NOMO-1 treated with dmso at 0.1 percent for 144 hours (cell line): Measurements from ENCODE around the gene NIT2.
"Not testable (repeated sequence)": the region's sequence is repeated elsewhere in the genome, so short reads cannot be mapped to it uniquely, and the experiment has no call there.

Source experiments
- DNase-seq: peaks from one replicate; lab custom pipeline; 2025; ENCODE audit not compliant: unreplicated experiment; lab: John Stamatoyannopoulos, UW

Gene NIT2, protein sequence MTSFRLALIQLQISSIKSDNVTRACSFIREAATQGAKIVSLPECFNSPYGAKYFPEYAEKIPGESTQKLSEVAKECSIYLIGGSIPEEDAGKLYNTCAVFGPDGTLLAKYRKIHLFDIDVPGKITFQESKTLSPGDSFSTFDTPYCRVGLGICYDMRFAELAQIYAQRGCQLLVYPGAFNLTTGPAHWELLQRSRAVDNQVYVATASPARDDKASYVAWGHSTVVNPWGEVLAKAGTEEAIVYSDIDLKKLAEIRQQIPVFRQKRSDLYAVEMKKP

DNA sequence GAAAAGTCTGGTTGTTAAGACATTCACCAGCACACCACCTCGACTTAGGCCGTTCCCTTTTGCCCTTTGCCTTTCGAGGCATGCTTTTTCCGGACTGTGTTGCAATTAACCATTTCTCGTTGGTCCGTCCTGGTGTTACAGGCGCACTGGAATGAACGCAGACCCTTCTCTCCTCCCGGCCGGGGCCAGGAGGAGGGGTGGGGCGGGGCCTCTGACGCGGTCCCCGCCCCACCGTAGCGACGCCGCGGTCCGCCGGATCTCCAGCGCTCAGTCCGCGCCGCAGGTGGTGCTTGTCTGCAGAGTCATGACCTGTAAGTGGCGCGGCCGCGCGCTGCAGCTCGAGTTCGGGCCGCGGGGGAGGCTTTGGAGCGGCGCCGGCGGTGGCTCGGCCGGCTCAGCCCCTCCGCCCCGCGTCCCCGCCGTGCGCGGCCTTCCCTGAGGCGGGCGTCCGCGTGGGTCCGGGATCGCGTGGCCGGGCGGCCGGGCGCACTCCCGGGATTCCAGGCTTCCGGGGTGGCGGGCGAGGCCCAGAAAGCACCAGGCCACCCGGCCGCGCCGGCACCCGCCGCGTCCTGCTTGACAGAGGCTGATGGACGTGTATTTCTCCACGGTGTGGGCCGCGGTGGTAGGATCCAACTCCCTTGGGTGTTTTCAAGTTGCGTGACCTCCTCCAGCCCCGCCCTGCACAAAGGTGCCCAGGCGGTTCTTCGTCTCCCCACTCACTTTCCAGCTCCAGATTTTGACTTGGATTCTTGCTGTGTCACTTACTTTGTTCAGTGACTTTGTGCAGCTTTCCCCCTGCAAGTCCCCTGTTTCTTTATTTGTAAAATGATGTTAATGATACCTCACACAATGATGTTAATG, at the start of gene NIT2:
Gene NIT2, plus strand, starts transcription at position 270 of the 864 bp plus-strand sequence. Its CDS starts 35 bp downstream, at position 305.
- DNase-seq, result peak; percentile 83

DNA sequence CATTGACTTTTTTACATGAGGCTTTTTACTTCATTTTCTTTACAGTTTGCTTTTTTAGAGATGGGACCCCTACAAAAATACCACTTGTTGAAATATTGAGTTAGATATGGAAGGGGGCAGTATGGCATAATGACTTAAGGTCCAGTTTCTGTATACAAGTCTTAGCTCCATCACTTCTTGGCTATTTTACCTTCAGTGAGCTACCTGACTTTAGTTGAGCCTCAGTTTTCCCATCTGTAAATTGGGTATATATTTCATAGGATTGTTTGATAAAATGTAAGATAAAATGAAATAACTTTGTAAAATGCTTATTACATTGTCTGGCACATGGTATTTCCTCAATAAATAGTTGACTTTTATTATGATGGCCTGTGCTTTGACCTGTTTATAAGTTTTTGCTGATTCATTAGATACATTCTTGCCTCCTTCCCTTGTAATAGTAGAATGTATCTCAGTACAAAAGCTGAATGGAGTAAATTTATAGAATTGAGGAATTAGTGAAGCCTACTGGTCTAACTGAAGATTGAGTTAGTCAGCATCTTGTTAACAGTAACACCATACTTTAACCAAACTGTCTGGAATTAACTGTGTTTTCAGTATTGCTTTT, 46.2 kb upstream of the NIT2 start:
- DNase-seq, result no peak

DNA sequence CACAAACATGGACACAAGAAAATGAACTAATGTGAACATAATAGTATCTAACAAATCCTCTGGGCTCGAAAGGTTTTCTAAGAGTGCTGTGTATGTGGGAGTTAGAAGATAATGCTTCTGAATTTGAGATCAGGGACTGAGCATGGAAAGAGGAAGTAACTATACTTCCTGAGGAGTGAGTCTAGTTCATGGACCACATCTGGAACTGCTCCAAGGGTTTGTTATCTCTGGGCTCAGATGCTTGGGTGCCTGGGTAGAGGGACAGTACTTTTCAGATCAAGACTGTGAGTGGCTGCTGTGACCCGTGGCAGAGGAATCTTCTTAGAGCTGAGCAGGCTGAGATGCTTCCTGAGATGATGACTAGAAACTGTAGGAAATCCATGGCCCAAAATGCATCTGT, 45.2 kb upstream of the NIT2 start:
- peak; percentile 1 for DNase-seq

DNA sequence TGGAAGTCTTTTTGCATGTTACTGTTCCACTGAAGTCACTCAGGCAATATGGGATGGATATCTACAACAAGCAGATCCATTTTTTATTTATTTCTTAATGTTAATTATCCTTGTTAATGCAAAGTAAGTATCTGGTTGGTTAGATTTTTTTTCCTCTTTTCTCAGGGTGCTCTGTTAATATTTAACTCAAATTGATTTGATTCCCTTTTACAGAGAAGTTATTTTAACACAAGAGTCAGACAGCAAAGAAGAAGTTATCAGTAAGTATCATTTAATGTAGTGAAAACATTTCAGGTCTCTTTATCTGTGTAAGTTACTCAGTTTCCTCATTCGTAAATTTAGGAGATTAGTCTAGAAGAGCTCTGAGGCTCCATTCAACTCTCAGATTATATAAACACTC, 39.5 kb upstream of the NIT2 start:
- no peak for DNase-seq

DNA sequence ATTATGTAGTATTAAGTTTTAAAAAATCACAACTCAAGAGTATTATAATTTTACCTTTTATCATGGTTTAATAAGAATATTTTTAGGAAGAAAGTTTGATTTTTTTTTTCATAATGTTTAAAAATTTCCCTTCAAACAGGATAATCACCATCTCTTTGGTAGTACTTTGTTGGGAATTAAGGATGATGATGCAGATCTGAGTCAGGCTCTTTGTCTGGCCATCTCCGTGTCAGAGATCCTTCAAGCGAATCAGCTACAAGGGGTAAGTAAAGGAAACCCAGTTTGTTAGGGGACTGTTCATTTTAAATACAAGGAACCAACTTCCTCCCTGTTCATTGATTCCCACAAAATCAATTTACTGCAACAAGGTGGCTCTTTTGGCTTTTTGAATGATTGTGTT, 36.8 kb upstream of the NIT2 start:
- no peak for DNase-seq

DNA sequence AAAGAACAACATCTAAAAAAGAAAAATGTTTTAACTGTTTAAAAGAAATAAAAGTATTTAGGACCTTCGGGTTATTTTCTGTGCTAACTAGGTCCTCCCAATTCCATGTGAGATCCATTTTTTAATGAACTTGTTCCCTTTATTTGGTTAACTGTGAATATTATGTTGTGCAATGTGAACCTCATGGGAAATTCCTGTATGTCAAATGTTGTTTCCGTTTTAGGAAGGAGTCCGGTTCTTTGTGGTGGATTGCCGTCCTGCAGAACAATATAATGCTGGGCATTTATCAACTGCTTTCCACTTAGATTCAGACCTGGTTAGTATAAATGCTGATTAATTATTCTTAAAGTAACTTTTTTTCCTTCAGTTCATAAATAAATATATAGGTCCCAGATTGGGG, 35.5 kb upstream of the NIT2 start:
- no peak for DNase-seq

DNA sequence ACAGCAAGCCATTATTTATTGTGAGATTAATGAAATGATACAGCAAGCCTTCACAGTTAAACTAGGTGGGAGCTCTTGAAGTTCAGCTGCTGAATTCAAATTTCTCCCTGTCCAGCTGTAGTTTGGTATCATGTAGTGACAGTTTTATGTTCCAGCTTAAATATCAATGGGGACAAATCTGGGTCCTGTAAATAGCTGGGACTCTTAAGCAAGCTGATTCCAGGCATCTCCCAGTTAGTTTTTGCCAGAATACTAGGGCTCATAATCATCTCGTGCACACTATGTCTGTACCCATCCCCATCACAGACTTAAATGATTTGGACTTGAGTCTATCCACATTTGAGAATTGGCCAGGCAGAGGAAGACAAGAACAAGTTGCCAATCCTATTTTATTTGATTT, 27.9 kb upstream of the NIT2 start:
- DNase-seq, result no peak

DNA sequence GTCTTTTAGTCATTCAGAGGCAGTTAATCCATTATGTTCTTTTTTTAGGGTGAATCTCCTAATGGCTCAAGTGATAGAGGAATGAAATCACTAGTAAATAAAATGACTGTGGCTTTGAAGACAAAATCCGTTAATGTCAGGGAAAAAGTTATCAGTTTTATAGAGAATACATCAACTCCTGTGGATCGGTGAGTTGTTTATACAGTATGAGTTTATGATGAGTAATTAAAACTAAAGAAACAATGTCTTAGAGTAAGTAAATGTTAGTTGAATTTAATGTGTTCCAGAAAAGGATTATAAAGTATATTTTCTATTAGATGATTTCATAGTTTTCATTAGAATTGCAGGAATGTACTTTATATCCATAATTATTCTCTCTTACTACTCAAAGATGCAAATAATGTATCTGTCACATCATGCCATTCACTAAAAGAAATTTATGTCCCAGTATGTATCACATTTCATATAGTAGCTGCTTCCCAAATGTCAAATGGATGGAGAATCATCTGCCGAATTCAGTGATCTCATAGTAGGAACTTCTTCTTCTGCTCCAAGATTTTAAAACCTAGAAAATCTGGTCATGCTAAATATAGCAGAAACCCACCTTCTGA, 24.1 kb upstream of the NIT2 start:
- DNase-seq, result no peak

DNA sequence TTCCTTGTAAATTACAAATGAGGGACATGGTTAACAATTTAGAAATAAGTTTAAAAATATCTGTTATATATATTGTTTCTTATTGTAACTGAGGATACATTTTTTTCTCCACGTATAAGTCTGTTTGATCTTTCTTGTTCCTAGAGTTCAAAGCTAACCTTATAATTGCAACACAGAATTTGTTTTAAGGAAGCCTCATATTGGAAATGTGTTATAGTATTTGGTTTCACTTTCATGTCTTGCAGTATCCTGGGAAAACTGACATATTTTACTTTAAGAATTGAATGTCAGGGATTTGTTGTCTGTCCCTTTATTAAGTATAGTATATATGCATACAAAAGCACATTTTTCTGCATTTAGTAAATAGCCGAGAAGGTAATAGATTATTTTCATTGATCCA, 23.5 kb upstream of the NIT2 start:
- DNase-seq, result no peak

DNA sequence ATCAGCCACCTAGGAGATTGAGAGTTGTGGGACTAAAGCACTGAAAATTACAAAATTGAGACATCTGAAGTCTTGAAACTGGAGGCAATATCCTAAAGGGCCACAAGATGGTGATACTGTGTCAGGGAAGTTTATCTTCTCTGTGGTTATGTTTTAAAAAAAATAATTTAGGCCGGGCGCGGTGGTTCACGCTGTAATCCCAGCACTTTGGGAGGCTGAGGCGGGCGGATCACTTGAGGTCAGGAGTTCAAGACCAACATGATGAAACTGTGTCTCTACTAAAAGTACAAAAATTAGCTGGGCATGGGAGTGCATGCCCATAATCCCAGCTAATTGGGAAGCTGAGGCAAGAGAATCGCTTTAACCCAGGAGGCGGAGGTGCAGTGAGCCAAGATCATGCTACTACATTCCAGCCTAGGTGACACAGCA, 17.9 kb upstream of the NIT2 start:
- DNase-seq, result peak; percentile 25

DNA sequence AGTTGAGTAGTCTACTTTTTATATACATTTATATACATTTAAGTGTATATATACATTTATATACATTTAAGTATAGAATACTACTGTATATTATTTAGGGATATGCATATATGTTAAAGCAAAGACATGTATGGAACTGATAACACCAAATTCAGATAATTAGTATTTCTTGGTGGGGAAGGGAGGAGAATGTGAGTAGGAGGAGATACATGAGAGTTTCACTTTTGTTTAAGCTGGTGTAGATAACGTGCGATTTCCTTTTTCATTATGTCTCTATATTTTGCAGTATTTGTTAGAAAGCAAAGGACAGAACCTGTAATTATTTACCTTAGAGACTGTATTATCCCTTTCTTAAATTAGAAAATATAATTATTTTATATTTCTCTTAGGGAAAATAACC, 16.6 kb upstream of the NIT2 start:
- no peak for DNase-seq

DNA sequence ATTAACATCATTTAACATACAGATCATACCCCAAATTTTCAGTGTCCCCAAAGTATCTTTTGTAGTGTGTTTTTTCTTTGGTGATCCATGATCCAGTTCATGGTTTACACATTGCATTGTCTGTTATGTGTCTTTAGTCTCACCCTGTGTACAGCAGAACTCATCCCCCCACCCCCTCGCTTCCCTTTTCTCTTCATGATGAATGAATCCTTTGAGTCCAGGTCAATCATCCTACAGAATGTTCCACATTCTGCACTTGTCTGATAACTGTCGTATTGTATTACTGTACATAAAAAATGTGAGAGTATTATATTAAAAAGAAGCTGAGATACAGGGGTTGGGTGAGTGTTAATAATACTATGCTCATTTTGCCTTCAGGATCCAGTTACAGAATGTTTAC, 14.6 kb upstream of the NIT2 start:
- DNase-seq, result no peak

DNA sequence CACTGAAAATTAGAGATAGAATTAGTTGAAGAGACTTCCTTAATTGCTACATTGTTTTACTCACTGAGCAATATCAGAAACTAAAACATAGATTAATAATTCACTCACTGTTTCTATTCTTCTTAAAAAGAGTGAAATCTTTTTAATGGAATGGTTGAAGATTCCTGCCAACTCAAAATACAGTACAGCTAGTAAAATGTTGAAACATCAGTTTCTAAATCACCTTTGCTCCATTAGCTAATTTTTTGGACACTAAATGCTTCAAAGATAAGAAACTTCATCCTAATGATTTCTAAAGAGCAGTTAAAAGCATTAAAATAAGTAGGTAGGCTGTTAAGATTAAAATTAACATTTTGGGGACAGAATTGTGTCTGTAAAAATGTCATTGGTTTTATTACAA, 10.5 kb upstream of the NIT2 start:
- no peak for DNase-seq

DNA sequence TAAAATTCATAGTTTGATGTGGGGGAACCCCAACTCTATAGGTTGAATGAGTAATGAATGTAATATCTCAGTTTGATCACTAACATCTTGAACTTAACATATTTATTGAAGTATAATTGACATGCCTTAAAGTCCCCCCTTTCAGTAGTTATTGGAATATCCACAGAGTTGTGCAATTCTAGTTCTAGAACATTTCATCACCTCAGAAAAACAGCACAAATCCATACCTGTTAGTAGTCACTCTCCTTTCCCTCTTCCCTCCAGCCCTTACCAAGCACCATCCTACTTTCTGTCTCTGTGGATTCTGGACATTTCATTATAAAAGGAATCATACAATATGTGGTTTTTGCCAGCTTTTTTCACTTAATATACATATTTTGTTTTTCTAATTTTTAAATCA, 8.7 kb upstream of the NIT2 start:
- no peak for DNase-seq

DNA sequence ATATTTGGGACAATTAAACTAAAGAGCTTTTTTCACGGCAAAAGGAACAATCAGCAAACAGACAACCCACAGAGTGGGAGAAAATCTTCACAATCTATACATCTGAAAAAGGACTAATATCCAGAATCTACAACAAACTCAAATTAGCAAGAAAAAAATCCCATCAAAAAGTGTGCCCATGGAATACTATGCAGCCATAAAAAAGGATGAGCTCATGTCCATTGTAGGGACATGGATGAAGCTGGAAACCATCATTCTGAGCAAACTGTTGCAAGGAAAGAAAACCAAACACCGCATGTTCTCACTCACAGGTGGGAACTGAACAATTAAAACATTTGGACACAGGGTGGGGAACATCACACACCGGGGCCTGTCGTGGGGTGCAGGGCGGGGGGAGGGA, 7.2 kb upstream of the NIT2 start:
- not testable (repeated sequence) for DNase-seq

DNA sequence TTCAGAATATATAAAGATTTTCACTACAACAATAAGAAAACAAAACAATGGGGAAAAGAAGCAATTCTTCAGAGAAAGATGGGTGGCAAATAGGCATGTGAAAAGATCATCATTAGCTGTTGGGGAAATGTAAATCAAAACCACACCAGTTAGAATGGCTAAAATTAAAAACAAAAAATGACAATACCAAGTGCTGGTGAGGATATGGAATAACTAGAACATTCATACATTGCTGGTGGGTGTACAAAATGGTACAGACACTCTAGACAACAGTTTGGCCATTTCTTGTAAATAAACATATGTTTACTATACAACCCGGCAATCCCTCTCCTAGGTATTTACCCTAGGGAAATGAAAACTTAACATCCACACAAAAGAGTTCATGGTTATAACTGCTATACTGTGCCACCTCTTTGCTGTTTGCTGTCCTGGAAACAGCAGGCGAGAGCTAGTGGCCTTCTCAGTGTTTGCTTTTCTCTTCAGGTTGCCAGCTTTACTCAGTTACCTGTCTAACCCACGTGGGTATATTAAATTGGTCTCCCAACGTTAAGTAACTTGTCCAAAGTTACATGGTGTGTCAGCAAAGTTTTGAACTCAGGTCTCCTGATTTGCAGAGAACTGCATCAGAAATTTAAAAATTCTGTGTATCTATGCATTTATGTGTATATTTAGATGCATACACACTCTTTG, 4.6 kb upstream of the NIT2 start:
- no peak for DNase-seq

DNA sequence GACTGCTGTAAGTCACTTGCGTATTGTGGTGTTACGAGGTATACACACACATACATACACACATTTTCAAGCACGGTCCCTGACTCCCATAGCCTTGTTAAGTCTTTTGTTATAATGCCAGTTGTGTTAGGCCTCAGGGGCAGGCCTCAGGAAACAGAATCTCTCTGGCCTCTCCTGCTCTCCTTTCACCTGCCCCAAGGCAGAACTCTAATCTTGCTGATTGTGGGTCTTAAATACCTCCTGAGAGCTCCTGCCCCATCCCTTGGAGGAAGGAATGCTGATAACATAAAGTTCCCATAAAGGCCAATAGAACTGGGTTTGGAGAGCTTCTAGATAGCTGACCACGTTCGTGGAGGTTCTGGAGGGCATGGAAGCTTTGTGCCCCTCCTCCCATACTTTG, 3.9 kb upstream of the NIT2 start:
- DNase-seq, result no peak

DNA sequence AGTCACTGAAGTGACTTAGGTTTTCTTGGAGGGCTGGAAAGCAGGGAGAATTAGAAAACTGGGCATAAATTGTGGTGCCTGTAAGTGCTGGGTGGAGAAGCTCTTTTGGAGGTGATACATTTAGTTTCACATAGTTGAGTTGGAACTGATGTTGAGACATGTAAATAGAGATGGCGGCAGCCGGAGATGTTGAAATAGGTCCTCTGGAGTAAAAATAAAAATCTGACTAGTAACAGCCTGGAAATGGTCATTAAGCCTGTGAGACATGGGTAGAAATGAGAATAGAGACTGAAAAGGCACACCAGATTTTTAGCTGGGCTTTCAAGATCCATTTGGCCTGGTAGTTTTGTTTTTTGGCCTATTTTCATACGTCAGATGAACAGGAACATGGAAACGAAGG, 2.9 kb upstream of the NIT2 start:
- DNase-seq, result no peak

DNA sequence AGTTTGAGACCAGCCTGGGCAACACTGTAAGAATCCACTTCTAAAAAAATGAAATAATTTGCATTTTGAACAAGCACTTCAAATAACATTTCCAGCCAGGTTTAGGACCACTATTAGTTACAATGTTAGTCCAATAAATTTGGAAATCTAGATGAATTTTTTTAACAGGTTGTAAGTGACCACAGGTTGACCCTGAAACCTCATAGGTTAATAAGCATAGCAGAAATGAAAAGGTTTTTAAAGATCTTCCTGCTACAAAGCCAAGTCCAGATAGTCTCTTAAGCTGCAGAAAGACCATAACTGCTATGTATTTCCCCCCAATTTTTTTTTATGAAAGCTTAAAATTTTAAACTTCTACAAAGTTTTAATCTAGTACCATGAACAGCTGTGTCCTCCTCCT, 1.5 kb upstream of the NIT2 start:
- DNase-seq, result no peak

DNA sequence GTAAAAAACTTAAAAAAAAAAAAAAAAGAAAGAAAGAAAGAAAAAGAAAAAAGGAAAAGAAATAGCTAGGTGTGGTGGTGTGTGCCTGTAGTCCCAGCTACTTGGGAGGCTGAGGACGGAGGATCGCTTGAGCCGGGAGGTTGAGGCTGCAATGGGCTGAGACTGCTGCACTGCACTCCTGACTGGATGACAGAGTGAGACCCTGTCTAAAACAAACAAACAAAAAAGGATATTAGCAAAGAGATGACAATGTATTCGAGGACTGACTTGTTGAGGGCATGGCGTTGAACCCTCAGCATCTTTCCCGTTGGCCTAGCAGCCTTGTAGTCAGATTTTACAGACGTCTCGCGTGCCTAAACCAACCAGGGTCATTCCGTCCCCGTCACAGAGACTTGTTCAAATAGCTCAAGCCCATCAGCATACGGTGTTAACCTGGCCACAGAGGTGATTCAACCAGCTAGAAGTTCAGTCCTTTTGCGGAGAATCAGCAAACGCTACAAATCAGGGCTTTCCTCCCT, 528 bp upstream of the NIT2 start:
- no peak for DNase-seq

DNA sequence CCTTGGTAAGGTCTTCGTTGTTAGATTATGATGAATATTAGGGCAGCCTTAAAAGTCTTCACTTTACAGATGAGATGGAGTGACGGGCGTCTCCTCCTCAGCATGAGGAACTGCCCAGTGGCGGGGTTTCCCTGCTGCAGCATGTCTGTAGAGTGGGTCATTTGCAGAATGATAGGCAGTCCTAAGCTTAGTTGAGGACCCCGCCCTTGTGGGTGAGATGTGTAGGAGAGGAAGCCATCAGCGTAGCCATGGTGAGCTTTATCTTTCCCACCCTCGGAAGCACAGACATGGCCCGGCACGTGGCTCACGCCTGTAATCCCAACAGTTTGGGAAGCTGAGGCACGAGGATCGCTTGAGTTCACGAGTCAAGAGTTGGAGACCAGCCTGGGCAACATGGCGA, 877 bp downstream of the NIT2 start:
- DNase-seq, result peak; percentile 19
